HG02840 (cell line): ENCODE data around the gene SPC24.
"Not testable (repeated sequence)": the region's sequence is repeated elsewhere in the genome, so short reads cannot be mapped to it uniquely, and the experiment has no call there.

Experiments
- ATAC-seq: cut with Tn5 transposase; IDR thresholded peaks from one replicate; pipeline ENCODE4 v1.9.1; 2021; ENCODE audit warnings: mild to moderate bottlenecking, moderate library complexity, moderate number of reproducible peaks; ENCODE audit not compliant: unreplicated experiment, low FRiP score

SPC24 gene

DNA sequence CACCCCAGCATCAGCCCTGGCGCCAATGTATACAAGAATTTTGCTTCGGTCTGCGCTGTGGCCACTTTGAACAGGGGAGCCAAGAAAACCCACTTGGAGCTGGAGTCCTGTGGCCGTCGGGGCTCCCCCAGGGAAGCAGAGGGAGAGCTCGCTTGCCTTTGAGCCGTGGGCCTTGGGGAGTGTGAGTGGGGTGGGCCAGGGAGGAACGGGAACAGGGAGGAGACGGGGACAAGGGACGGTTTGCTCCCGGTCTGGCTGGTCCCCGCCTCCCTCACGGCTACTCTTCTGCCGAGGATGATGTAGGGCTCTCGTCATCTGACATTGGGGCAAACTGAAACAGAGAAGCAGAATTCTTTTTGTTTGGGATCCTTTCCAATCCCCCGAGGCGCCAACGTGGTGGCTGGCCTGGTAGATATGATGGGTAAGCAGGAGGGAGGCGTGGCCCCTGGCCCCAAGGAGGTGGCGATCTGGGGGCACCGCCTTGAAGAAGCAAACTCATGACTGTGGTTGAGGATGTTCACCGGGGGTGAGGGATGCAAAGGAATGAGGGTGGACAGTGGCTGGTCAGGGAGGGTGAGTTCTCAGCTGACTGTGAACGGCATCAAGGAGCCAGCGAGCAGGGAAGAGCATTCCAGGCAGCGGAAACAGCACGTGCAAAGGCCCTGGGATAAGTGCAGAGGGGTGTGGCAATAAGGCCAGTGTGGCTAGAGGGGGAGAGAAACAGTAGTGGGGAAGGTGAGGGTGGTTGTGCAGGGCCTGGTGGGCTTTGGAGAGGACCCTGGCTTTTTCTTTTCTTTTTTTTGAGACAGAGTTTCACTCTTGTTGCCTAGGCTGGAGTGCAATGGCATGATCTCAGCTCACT is 10.9 kb upstream of the SPC24 start:
- ATAC-seq = no peak

DNA sequence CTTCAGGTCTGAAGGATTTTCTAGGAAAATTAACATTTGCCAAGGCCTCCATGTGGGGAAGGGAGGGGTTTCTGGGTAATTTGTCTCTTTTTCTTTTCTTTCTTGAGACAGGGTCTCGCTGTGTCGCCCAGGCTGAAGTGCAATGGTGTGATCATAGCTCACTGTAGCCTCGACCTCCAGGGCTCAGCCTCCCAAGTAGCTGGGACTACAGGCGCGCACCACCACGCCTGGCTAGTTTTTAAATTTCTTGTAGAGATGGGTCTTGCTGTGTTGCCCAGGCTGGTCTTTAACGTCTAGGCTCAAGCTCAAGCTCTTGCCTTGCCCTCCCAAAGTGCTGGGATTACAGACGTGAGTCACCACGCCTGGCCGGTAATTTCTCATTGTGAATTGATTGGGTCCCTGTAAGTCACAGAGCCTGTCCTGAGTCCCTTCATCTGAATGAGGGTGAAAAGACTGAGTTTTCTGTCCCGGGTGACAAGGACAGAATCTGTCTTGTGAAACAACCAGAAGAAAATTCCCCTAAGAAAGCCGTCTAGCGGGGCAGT is 10.0 kb upstream of the SPC24 start:
- ATAC-seq = no peak

DNA sequence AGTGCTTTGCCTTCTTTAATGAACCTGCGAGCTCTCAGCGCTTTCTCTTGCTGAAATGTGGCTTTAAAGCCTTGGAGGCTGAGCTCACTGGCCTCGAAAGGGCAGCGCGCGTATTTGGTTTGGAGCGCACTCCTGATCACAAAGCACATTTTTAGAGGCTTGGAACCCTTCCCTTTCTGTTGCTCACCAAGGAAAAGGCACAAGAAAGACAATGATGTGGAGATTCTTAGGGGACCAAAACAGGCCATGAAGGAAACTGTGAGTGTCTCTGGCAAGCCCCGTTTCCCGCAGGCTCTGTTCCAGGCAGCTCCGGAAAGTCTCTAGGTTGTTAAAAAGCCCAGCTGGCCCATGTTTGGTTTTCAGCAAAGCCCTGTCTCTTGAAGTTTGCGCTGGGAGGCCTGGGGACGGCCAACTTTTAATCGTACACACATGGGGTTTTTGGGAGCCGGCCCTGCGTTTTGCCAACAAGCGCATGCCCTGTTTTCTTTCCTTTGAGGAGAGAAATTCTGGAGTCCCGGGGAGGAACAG is 9.4 kb upstream of the SPC24 start:
- no peak for ATAC-seq

DNA sequence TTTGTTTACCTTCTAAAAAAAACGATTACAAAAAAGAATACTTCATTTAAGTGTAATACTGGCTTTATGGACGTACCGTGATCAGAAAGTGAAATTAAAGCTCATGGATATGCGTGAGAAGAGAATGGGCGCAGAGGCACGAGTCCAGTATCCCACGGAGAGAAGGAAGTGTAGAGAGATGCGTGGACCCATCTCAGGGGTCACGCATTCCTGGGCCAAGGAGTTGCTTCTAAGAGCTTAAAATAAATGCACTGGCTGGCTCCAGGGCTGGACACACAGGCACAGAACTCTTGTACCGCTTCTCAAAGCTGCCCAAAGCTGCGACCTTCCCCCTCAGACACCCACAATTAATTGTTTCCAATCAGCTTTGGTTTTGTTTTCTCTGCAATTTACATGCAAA is 8.7 kb upstream of the SPC24 start:
- no peak for ATAC-seq

DNA sequence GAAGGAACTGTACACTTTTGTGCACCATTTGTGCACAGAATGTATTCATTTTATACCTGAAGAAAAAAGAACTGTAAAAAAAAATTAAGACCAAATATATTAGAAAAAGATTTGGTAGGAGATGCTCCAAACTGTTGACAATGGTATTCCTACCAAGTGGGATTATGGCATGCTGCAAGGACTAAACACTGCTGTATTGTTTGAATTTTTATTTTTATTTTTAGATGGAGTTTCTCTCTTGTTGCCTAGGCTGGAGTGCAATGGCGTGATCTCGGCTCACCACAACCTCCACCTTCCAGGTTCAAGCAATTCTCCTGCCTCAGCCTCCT is 4.8 kb upstream of the SPC24 start:
- ATAC-seq = not testable (repeated sequence)

DNA sequence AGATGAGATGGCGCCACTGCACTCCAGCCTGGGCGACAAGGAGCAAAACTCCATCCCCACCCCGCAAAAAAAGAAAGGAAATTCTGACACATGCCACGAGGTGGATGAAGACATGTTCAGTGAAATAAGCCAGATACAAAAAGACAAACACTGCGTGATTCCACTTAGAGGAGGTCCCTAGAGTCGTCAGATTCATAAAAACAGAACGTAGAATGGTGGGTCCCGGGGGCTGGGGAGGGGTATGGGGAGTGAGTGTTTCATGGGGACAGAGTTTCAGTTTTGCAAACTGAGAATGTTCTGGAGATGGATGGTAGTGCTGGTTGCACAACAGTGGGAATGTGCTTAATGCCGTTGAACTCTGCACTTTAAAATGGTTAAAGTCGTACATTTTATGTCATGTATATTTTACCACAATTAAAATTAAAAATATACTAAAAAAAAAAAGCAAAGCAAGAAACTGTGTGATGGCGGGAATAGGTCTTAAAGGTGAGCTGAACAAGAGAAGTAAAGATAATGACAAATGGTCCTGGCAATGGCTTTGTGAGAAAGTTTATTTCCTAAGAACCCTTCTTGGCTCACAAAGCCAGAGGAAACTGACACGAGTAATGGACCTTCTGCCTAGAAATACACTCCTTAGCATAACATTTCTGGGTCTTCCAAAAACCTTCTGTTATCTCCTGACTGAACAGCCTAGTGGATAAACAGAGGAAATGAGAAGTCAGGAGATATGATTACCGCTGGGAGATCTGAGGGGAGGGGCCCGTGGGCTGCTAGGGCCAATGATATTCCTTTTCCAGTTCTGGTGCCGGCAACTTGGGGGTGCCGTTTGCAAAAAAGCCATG is 4.2 kb upstream of the SPC24 start:
- ATAC-seq = no peak

DNA sequence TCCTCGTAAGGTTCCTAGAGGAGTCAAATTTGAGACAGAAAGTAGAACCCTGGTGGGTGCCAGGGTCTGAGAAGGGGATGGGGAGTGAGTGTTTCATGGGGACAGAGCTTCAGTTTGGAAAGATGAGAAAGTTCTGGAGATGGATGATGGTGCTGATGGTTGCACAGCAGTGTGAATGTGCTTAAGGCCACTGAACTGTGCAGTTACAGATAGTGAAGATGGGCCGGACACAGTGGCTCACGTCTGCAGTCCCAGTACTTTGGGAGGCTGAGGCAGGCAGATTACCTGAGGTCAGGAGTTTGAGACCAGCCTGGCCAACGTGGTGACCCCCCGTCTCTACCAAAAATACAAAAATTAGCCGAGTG is 917 bp downstream of the SPC24 start:
- ATAC-seq = no peak

DNA sequence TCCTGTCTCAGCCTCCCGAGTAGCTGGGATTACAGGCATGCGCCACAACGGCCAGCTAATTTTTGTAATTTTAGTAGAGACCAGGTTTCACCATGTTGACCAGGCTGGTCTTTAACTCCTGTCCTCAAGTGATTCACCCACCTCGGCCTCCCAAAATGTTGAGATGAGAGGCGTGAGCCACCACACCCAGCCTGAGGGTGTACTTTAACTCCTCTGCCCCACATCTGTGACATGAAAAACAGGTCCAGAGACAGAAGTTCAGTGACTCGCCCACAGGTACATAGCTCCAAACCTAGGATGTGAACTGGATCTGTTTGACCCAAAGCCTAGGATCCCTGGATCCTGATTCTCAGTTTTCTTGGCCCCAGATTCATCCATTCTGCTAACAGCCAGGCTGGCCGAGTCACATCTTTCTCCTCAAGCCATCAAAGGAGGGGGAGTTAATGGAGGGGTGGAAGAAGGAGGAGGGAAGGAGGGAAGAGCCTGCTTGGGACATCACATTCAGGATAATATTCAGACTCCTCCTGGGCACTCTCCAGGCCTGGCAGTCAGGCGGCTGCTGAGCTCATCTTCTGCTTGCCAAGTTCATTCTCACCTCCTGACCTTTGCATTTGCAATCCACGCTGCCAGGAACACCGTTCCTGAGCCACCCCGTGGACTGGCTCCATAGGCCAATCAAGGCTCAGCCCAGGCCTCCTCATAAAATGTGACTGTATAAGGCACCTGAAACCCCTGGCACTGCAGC is 3.1 kb downstream of the SPC24 start:
- no peak for ATAC-seq

DNA sequence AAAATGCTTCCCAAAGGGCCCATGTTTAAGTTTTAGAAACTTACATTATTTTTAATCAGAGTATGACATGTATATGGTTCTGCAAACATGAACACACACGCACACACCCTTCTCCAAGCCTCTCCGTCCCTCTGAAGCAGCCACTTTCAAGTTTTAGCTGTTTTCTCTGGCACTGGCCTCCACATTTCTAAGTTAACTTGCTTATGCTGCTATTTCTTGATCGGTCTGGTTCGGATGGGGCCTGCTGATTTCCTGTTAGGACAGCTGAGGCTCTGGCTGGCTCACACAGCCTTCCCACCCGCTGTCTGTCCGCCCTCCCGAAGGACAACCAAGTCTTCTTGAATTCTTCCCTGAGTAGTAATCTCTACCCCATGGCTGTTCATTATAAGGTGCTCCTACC is 4.4 kb downstream of the SPC24 start:
- ATAC-seq = no peak

DNA sequence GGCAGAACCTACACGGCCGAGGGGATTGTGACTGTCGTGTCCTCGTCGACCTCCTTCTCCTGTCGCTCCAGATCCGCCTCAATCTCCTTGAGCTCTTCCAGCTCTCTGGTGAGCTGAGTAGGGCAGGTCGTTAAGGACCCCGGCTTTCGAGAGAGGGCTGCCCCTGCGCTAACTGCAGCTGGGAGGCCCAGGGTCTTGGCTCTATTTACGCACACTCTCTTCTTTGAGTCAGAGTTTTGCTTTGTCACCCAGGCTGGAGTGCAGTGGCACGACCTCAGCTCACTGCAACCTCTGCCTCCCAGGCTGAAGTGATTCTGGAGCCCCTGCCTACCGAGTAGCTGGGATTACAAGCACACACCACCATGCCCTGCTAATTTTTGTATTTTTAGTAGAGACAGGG is 7.6 kb downstream of the SPC24 start:
- ATAC-seq = no peak

DNA sequence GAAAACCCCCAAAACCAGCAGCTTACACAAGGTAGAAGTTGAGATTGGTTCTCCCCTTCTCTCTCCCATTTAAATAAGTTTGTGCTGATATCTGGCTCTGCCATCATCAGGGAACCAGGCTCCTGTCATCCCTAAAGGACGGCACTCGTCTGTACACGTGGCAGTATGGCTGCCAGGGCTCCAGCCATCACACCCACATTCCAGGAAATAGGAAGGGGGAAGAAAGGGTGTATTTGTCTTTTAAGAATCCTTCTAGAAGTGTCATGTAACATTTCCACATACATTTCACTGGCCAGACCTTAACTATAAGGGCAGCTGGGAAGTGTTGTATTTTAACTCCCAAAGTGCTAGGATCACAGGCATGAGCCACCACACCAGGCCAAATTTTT is 10.1 kb downstream of the SPC24 start:
- no peak for ATAC-seq

DNA sequence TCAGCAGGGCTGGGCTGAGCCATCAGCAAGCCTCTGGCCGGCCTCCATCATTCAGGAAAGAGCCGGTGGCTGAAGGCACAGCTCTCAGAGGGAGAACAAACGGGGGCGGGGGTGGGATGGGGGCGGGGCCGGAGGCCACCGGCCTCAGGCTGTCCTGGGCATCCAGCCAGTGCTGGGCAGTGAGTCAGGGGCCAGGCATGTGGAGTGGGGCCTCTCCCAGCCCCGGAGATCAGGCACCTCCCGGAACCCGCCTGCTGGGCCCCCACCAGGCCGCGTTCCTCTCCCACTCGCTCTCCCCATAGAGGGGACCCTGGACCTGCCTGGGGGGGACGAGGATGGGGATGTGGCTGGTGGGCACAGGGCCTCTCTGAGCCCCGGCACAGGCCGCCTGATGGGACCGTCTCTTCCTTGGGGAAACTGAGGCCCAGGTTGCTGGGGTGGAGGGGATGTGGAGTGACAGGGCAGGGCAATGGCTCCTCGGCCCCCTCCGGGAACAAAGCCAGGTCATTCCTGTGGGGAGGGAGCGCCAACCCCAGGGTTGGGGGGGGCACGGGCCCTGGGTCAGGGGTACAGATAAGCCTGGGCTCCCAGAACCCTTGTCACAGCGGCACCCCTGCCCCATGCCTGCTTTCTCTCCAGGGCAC is 12.9 kb downstream of the SPC24 start:
- ATAC-seq = no peak

DNA sequence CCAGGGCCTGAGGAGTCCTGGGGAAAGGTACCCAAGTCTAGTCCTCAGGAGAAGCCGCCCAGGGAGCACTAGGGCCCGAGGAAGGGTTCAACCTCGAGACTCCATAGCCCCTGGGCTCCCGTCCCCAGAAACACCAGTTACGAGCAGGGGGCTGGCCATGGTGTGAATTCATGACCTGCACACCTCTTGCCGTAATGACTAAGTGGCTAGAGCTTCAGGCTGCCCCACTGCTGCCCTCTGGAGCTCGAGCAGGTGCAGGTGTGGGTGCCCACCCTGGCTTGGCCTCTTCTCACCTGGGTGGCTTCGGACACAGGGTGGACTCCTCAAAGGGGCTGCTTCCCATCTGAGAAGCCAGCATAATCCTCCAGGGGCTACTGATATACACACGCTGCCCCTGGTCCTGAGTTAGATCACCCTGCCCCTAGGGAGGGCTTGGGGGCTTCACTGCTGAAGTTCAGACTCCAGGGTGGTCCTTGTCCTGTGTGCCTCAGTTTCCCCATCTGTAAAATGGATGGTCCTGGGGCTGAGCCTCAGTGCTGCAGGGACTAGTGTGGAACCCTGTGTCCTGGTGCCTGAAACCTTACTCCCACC is 13.6 kb downstream of the SPC24 start:
- no peak for ATAC-seq

DNA sequence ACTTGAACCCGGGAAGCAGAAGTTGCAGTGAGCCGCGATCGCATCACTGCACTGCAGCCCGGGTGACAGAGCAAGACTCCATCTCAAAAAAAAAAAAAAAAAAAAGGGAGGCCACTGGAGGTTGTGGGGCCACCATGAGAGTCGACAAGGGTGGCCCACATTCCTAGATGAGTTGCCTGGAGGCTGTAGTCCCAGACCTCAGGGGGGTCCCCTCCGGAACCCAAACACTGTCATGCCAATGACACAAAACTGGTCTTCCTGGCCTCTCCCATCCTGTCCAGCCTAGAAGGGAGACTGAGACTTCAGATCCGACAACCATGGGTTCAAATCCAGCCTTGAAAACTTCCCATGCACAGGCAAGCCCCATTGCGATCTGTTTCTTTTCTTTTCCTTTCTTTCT is 14.7 kb downstream of the SPC24 start:
- no peak for ATAC-seq

DNA sequence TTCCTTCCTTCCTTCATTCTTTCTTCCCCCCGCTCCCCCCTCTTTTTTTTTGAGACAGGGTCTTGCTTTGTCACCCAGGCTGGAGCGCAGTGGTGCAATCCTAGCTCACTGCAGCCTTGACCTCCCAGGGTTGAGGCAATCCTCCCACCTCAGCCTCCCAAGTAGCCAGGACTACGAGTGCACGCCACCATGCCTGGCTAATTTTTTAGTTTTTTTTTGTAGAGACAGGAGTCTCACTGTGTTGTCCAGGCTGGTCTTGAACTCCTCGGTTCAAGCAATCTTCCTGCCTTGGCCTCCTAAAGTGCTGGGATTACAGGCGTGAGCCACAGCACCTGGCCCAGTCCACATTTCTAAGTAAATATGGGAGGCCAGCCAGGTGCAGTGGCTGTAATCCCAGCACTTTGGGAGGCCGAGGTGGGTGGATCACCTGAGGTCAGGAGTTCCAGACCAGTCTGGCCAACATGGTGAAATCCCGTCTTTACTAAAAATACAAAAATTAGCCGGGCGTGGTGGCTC is 15.5 kb downstream of the SPC24 start:
- ATAC-seq = not testable (repeated sequence)

DNA sequence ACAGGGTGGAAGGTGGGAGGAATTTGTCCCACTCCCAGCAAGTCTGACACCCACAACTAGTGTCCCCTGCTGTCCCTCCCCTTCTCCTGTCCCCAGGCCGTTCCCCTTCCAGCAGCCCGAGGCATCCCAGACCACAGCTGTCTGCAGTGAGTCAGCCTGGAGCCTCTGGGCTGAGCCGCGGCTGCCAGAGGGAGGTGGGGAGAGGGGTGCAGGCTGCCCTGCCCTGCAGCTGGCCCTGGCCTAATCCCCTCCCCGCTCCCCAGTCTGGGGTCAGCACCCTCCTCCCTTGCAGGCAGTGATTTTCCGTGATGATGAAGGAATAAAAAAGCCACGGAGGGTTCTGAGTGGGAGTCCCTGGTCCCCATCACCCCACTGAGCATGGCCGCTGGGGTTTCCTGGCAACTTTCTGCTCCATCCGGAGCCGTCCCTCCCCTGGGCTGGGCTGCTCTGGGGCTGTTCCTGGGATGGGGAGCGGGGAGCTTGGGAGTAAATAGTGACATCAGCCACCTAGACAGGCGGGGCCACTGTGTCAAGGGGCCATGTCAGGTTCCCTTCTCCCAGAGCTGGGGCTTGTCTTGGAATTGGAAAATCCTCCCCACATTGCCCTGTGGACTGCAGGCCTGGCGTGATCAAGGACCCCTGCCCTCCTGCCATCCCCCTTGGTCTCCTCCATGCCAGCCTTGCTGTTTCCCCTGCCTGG is 16.8 kb downstream of the SPC24 start:
- no peak for ATAC-seq

DNA sequence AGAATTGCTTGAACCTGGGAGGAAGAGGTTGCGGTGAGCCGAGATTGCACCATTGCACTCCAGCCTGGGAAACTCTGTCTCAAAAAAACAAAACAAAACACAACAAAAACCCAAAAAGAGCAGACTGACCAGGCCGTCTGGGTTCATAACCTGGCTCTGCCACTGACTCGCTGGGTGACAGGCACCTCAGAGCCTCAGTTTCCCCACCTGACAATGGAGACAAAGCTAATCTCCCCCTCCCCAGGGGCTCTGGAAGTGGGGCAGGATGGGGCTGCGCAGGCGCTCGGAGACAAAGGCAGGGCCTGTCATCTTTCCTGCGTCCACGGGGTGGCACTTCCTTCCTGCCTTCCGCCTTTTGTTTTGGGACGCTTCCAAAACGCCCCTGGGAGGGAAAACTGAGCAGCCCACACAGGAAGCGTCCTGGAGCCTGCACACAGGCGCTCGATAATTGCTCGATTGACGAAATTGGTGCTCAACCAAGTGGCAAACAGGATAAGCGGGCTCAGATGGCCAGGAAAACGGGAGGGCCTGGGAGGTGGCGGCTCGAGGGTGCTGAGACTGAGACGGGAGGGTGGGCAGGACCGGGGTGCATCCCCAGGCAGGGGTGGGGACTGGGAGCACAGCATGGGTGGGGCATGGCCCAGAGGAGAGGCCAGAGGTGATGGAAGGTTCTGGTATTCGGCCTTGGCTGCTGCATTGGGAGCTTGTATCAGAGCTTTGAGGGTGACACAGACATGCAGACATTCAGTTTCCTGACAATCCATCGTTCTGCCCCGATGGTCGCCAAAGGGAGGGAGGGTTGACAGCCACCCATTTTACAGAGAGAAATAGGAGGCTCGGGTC is 17.8 kb downstream of the SPC24 start:
- ATAC-seq = no peak

DNA sequence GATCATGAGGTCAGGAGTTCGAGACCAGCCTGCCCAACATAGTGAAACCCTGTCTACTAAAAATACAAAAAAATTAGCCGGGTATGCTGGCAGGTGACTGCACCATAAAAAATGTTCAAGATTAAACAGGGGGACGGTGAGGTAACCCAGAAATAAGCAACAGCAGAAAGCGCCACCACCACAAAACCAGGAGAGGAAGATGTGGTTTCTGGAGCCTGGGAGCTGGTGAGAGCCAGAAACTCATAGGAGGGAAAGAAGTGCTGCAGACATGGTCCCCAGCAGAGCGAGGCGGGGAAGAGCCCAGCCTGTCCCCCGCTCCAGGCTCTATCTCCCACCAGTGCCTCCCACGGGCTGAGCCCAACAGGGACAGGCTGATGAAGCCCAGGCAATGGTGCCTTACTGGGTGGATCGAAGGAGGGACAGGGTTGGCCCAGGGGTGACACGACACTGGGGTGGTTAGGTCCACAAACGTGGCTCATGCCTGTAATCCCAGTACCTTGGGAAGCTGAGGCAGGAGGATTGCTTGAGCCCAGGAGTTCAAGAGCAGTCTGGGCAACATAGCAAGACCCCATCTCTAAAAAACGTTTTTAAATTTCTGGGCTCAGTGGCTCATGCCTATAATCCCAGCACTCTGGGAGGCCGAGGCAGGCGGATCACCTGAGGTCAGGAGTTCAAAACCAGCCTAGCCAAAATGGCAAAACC is 19.0 kb downstream of the SPC24 start:
- no peak for ATAC-seq
